ENCODE data around the gene NTRK2.

DNA sequence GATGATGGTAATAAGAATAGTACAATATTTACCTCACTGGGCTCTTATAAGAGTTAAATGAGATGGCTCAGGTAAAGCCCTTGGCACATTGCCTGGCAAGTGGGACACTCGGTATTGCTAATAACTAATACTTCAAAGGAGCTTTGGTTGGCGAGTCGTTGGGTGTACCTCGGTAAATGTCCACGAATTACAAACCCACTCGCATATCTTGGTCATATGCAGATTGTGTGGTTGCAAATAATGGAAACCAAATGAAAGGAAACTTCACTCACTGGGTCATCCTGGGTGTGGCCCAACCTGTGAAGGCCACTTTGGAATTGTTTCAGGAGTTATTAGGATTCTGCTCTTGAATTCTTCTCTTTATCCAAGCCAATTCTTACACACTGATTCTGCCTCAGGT lies 147.5 kb downstream of the NTRK2 start:
- no peak for TF ChIP-seq ZNF211 (tag by site-specific recombination; IDR thresholded peaks at IDR 0.05; ENCODE audit: low read depth)
- no peak for TF ChIP-seq TRIM28 (IDR thresholded peaks at IDR 0.05; ENCODE audit: borderline replicate concordance, low read length)
- TF ChIP-seq, protein P1, sequence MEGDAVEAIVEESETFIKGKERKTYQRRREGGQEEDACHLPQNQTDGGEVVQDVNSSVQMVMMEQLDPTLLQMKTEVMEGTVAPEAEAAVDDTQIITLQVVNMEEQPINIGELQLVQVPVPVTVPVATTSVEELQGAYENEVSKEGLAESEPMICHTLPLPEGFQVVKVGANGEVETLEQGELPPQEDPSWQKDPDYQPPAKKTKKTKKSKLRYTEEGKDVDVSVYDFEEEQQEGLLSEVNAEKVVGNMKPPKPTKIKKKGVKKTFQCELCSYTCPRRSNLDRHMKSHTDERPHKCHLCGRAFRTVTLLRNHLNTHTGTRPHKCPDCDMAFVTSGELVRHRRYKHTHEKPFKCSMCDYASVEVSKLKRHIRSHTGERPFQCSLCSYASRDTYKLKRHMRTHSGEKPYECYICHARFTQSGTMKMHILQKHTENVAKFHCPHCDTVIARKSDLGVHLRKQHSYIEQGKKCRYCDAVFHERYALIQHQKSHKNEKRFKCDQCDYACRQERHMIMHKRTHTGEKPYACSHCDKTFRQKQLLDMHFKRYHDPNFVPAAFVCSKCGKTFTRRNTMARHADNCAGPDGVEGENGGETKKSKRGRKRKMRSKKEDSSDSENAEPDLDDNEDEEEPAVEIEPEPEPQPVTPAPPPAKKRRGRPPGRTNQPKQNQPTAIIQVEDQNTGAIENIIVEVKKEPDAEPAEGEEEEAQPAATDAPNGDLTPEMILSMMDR (tag by site-specific recombination; IDR thresholded peaks at IDR 0.05), result no peak
- TF ChIP-seq, protein P2, sequence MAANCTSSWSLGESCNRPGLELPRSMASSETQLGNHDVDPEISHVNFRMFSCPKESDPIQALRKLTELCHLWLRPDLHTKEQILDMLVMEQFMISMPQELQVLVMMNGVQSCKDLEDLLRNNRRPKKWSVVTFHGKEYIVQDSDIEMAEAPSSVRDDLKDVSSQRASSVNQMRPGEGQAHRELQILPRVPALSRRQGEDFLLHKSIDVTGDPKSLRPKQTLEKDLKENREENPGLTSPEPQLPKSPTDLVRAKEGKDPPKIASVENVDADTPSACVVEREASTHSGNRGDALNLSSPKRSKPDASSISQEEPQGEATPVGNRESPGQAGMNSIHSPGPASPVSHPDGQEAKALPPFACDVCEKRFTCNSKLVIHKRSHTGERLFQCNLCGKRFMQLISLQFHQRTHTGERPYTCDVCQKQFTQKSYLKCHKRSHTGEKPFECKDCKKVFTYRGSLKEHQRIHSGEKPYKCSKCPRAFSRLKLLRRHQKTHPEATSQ (tag by site-specific recombination; IDR thresholded peaks at IDR 0.05), result no peak
- no peak for TF ChIP-seq GFI1B (tag by site-specific recombination; IDR thresholded peaks at IDR 0.05)
- no peak for TF ChIP-seq ZFHX2 (tag by site-specific recombination; conservative IDR thresholded peaks at IDR 0.05)
- TF ChIP-seq TCF7L2 (IDR thresholded peaks at IDR 0.05; ENCODE audit: borderline replicate concordance, low read depth, low read length), result no peak
- TF ChIP-seq, protein P3, sequence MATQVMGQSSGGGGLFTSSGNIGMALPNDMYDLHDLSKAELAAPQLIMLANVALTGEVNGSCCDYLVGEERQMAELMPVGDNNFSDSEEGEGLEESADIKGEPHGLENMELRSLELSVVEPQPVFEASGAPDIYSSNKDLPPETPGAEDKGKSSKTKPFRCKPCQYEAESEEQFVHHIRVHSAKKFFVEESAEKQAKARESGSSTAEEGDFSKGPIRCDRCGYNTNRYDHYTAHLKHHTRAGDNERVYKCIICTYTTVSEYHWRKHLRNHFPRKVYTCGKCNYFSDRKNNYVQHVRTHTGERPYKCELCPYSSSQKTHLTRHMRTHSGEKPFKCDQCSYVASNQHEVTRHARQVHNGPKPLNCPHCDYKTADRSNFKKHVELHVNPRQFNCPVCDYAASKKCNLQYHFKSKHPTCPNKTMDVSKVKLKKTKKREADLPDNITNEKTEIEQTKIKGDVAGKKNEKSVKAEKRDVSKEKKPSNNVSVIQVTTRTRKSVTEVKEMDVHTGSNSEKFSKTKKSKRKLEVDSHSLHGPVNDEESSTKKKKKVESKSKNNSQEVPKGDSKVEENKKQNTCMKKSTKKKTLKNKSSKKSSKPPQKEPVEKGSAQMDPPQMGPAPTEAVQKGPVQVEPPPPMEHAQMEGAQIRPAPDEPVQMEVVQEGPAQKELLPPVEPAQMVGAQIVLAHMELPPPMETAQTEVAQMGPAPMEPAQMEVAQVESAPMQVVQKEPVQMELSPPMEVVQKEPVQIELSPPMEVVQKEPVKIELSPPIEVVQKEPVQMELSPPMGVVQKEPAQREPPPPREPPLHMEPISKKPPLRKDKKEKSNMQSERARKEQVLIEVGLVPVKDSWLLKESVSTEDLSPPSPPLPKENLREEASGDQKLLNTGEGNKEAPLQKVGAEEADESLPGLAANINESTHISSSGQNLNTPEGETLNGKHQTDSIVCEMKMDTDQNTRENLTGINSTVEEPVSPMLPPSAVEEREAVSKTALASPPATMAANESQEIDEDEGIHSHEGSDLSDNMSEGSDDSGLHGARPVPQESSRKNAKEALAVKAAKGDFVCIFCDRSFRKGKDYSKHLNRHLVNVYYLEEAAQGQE (tag by site-specific recombination; IDR thresholded peaks at IDR 0.05), result no peak

Data from HEK293 (cell line).